Kidney (tissue), 14 donors: ENCODE results near the gene SYNE1. TPM values are rescaled to one million over a fixed set of nuclear protein-coding genes. Genes with fewer than 3 reads are reported as not detected.

Source experiments
- DNase-seq, 5 donors: peaks; one replicate each; pipeline ENCODE4 v3.0.0-alpha.2; 2013 to 2020
- FAIRE-seq: peaks from 2 replicates; lab custom pipeline; 2012; peaks lifted over from hg19 to GRCh38; lab: Jason Lieb, UNC
- H3K27ac ChIP-seq, 2 donors: one replicate each; pipeline ENCODE4 v1.7.0; 2013; ENCODE audit warnings: low read depth in 2 of 2, low read length in 2 of 2, inconsistent platforms in 1 of 2
- H3K27me3 ChIP-seq: one replicate; pipeline ENCODE4 v1.7.1; 2013; ENCODE audit warnings: low read length, inconsistent platforms; ENCODE audit not compliant: control insufficient read depth, insufficient read depth
- H3K36me3 ChIP-seq, 3 donors: one replicate each; pipeline versions ENCODE4 v1.7.0 to v1.7.1; 2013; ENCODE audit warnings: low read length in 3 of 3, control low read depth in 1 of 3, inconsistent platforms in 1 of 3; ENCODE audit not compliant: insufficient read depth in 3 of 3, control insufficient read depth in 2 of 3
- H3K4me1 ChIP-seq, 3 donors: one replicate each; pipeline versions ENCODE4 v1.7.0 to v1.7.1; 2013; ENCODE audit warnings: low read length in 3 of 3, inconsistent platforms in 1 of 3, low read depth in 1 of 3; ENCODE audit not compliant: control insufficient read depth in 2 of 3, insufficient read depth in 2 of 3
- H3K4me3 ChIP-seq, 3 donors: one replicate each; pipeline versions ENCODE4 v1.7.0 to v1.8.1; 2013; ENCODE audit warnings: low read length in 3 of 3, control low read depth in 1 of 3, inconsistent platforms in 1 of 3
- H3K9ac ChIP-seq, 3 donors: one replicate each; pipeline versions ENCODE4 v1.7.0 to v1.7.1; 2013; ENCODE audit warnings: low read length in 3 of 3, control low read depth in 1 of 3, inconsistent platforms in 1 of 3
- H3K9me3 ChIP-seq, 3 donors: one replicate each; pipeline versions ENCODE4 v1.7.0 to v1.7.1; 2013; ENCODE audit warnings: low read length in 3 of 3, control low read depth in 1 of 3, inconsistent platforms in 1 of 3; ENCODE audit not compliant: control insufficient read depth in 2 of 3, insufficient read depth in 1 of 3
- intact Hi-C: fragments of 100-400 bp; cut with DNase I; formaldehyde crosslinking; loops from one replicate; pipeline ENCODE4 v1.11.1; 2022
- polyA plus RNA-seq: library from polyadenylated mRNA; stranded (reverse); fragments of 350-450 nt; fragmentation: Illumina TruSeq; extraction: RNeasy Lipid Tissue Mini Kit (QIAGEN cat#74804); gene quantifications from one replicate; pipeline ENCODE4 v1.2.3, GENCODE V29; 2014; ENCODE audit warnings: low read depth, low replicate concordance; ENCODE audit not compliant: insufficient read depth
- total RNA-seq: library from RNA; stranded (reverse); fragmentation: NEBNext Ultra II Directional; extraction: Animal tissue kit (Norgen Biotek cat#: 25700); gene quantifications from one replicate; pipeline ENCODE4 v1.2.1, GENCODE V29; 2021
- TF ChIP-seq, protein P1 (sequence below): IDR thresholded peaks from 3 replicates; pipeline ENCODE4 v1.5.1; 2012; ENCODE audit warnings: mild to moderate bottlenecking, moderate library complexity, borderline replicate concordance; ENCODE audit not compliant: insufficient read depth; ENCODE audit errors: extremely low read depth
- donor health status: control.
- donor health status: control.
- donor health status: control.
- donor health status: control.
- donor health status: control.
- donor health status: DM: yes; HTN: yes; CAD: no.
- donor health status: Normal renal cell carcinoma (clear cell type).

Gene SYNE1
- total and polyA plus RNA-seq, 2 donors from 2014 or later = 47.8 to 216 TPM

DNA sequence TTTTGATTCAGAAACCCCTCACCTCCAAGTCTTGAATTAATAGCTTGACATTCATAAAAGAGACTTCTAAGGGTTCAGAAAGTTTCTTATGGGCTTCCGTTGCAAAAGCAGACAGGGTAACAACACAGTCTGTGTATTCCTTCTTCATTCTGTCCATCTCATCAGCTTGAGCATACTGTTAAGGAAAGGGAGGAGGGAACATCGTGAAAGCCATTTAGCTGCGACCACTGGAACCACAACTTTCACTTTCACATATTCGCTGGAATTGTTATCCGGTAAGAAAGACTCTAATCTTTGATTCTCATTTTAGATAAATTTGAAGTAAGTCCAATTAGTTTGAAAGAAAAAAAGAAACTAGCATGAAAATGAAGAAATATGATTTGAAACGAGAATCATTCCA lies 174.4 kb downstream of the SYNE1 start:
- Histone ChIP-seq H3K9me3 (no peaks in the 10 kb centered on the region), H3K27ac (no peak overlapping the region), H3K4me1 (no peaks in the 10 kb centered on the region), H3K4me3 (peak overlapping the region in 2 of 3 donors; percentile 52 to 70), H3K9ac (peak overlapping the region; percentile 2 to 38 (median 24)), H3K36me3 (peaks cover 0 to 4% (median 3%) of the 10 kb centered on the region in 3 donors), H3K27me3 (no peaks in the 10 kb centered on the region)
- FAIRE-seq (no peak), DNase-seq (no peak)
- intact Hi-C loops = no loop called here
- TF ChIP-seq, protein P1, sequence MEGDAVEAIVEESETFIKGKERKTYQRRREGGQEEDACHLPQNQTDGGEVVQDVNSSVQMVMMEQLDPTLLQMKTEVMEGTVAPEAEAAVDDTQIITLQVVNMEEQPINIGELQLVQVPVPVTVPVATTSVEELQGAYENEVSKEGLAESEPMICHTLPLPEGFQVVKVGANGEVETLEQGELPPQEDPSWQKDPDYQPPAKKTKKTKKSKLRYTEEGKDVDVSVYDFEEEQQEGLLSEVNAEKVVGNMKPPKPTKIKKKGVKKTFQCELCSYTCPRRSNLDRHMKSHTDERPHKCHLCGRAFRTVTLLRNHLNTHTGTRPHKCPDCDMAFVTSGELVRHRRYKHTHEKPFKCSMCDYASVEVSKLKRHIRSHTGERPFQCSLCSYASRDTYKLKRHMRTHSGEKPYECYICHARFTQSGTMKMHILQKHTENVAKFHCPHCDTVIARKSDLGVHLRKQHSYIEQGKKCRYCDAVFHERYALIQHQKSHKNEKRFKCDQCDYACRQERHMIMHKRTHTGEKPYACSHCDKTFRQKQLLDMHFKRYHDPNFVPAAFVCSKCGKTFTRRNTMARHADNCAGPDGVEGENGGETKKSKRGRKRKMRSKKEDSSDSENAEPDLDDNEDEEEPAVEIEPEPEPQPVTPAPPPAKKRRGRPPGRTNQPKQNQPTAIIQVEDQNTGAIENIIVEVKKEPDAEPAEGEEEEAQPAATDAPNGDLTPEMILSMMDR = no peak

DNA sequence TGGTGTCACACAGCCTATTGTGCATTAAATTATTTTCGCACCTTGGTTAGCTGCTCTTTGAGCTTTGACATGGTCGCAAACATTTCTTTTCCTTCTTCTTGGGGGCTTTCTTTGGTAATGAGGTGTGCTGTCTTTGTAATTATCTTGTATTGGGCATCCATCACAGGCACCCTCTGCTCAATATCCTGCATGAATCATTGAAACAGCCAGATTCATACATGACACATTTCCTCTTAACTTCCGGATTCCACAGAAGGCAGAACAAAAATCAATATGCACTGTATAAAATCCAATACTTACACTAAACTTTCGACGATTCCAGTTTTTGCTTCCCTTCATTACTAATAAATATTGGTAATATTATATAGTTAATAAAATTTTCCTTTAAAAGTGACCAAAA lies 175.6 kb downstream of the SYNE1 start:
- no peaks in the 10 kb centered on the region for H3K27me3 ChIP-seq
- no peak for DNase-seq
- no peak overlapping the region for H3K9ac ChIP-seq
- intact Hi-C loops = no loop called here
- no peak overlapping the region for H3K27ac ChIP-seq
- TF ChIP-seq, protein P1 = no peak
- H3K4me3 ChIP-seq = no peak overlapping the region
- H3K9me3 ChIP-seq = no peaks in the 10 kb centered on the region
- H3K36me3 ChIP-seq = peaks cover 0 to 4% (median 3%) of the 10 kb centered on the region in 3 donors
- H3K4me1 ChIP-seq = no peaks in the 10 kb centered on the region
- no peak for FAIRE-seq

DNA sequence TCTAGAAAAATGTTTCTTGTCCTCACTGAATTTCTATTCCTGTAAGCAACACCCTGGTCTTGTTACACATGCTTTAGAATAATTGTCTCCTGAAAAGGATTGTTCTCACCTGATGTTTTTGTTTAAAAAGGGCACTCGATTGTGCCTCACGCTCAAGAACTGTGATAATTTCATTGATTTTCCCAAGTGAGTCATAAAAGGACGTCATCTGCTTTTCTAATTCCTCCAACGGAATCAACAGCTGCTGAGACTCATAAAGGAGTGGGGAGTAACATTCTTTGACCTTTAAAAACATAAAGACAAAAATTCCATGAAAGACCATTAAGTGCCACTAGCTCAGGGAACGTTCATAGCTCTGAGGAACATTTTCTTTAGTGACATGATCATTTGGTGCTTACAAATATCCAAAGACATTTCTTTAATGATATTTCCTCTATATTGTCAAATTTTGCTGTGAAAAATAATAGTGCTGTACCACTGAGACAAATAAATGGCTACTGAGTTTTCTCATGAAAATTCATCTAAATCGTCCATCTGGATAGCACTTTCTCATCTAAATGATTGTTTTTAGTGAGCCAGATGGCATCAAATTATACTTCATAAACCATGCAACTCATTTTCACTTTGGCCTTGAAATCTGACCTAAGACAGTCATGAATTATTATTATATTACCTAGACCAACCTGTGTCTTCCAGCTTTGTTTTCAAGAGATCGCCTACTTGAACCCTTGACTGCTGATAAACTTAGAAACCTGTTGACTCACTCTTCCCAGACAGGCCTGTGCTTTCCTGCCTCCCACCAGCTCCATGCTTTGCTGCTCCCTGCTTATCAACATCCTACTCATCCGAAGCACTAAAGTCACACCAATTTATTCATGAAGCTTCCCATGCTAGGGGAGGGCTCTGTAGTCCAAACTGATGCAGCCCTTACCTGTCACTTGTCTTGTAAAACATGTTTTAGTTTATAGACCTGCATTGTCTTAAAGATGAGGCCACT lies 178.2 kb downstream of the SYNE1 start:
- no peaks in the 10 kb centered on the region for H3K4me1 ChIP-seq
- peaks cover 0 to 4% (median 0%) of the 10 kb centered on the region in 3 donors for H3K36me3 ChIP-seq
- H3K9ac ChIP-seq = no peak overlapping the region
- no peak overlapping the region for H3K27ac ChIP-seq
- TF ChIP-seq, protein P1 = no peak
- H3K9me3 ChIP-seq = no peaks in the 10 kb centered on the region
- no peak for FAIRE-seq
- no peak overlapping the region for H3K4me3 ChIP-seq
- intact Hi-C loops = no loop called here
- H3K27me3 ChIP-seq = no peaks in the 10 kb centered on the region
- DNase-seq = peak in 1 of 5 donors; percentile 15
